Measurements from ENCODE around the gene HCAR2. TPM values are rescaled to one million over a fixed set of nuclear protein-coding genes. Genes with fewer than 3 reads are reported as not detected.

HCAR2 gene
- 0.07 to 0.11 TPM (median 0.09 TPM) in 4 of 5 replicates, not detected in the other for total RNA-seq (2022; extraction: Qiagen RNA extraction)

DNA sequence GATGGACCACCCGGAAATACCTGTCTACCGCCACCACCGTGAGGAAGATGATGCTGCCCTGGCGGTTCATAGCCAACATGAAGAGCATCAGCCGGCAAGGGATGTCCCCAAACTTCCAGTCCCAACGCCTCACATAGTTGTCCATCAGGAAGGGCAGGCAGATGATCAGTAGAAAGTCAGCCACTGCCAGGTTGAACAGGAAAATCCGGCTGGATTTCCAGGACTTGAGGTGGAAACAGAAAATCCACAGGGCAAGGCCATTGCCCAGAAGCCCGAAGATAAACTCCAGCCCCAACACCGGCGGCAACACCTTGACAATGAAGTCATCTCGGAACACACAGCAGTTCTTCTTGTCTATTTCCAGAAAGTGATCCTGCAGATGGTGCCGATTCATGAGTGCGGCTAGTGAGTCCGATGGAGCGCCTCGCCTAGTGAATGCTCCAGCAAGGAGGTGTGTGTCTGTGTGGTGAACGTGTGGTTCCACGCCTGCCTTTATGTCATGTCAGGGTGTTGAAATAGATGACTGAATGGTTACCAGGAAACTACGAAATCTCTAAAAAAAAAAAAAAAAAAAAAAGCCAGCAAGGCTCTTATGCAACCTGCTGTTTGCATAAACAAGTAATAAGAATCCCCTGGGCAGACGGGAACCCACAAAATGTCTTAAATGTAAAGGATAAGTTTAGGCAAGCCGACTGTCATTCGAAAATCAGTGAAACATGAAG, at the start of gene HCAR2:
Gene HCAR2 (minus strand): TSS at position 468 of the 722 bp plus-strand sequence. CDS start 74 bp downstream, at position 394.

DNA sequence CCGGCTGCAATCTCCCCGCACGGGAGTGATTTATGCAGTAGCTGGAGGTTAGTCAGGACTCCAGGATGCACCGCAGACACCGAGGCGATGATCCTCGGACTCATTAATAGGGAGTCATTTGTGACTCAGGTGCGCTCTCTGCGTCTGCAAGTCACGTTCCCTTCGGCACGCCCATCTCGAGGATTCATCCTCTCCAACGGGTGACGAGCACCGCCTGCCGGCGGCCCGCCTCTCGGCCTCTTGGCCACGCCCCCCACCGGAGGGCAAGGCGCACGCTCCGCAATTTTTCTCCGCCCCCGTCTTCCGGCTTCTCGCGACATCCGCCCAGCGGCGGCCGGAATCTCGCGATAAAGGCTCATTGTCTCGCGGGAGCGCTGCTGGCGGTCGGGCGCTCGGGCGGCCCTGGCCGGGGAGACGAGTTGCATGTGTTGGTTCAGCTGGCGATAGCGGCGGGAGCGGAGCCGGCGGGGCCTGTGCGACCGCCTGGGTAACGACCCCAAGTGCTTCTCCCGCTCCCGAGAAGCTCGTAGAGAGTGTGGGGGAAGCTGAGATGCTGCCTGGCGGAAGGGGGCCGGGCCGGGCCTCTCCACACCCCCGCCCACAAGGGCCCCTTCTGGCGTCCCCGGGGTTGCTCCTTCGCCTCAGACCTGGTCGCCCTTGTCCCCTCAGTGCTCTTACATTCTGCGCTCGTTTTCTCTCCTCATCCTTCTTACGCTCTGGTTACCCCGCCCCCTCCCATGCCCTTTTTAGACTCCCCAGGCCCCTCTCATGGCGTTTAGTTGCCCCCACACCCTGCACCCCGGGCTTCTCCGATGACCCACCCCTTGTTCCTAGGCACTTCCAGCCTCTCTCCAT, 49.5 kb upstream of the HCAR2 start, which contains the start of gene DENR:
Gene DENR (plus strand): TSS at position 361 of the 855 bp plus-strand sequence. CDS start 878 bp downstream, outside the sequence.

DNA sequence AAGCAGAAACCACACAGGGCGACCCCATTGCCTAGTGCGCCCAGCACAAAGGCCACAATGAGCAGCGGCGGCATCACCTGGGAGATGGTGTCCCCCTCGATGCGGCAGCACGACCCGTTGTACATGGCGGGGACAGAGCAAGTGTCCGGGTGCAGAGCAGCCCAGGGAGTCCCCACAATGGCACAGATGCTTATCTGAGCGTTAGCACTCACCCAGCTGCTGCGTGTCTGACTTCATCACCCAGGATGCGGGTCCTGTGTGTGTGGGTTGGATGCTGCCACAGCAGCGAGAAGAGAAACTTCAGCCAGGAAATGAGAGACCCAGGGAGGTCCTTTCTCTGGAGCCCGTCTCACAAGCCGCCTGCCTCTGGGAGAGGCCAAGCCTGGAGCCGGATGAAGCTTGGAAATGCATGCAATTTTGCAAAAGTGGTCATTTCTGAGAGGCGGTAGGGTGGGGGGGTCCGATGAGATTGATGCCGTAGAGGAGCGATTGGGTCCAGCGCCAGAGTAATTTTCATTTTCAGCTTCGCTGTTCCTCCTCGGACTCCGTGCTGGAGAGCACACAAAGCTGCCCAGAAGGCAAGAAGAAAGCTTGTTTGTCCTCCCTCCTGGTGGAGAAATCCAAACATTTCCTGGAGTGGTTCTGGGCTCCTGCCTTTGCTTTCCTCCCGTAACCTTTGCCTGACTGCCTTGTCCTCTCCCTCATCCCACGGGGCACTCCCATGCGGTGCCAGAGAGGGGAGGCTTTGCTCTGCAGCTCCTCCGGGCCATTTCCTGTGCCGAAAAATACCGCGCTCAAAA, 27.3 kb upstream of the HCAR2 start, which contains the start of gene HCAR1:
Gene HCAR1 (minus strand): TSS at position 630 of the 800 bp plus-strand sequence. CDS start 505 bp downstream, at position 125.

DNA sequence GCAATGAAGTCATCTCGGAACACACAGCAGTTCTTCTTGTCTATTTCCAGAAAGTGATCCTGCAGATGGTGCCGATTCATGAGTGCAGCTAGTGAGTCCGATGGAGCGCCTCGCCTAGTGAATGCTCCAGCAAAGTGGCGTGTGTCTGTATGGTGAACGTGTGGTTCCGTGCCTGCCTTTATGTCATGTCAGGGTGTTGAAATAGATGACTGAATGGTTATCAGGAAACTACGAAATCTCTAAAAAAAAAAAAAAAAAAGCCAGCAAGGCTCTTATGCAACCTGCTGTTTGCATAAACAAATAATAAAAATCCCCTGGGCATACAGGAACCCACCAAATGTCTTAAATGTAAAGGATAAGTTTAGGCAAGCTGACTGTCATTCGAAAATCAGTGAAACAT, 13.5 kb upstream of the HCAR2 start, which contains the start of gene HCAR3:
Gene HCAR3 (minus strand): TSS at position 154 of the 400 bp plus-strand sequence. CDS start 74 bp downstream, at position 80.

Other genes with a start within 250 kb of the HCAR2 start
- 22.5 to 23.9 TPM (median 22.9 TPM) in 5 replicates for gene ZCCHC8, start 202.4 kb downstream of the HCAR2 start, total RNA-seq (2022; extraction: Qiagen RNA extraction)
- 46.8 to 79.5 TPM (median 58.3 TPM) in 5 replicates for gene RSRC2, start 176.4 kb downstream of the HCAR2 start, total RNA-seq (2022; extraction: Qiagen RNA extraction)
- gene KNTC1, start 176.1 kb downstream of the HCAR2 start, total RNA-seq (2022; extraction: Qiagen RNA extraction): 20.4 to 24.6 TPM (median 22.8 TPM) in 5 replicates
- gene HCAR3, start 13.5 kb upstream of the HCAR2 start, total RNA-seq (2022; extraction: Qiagen RNA extraction): 0.15 TPM in 1 of 5 replicates, not detected in the others
- 0.02 to 0.06 TPM (median 0.05 TPM) in 3 of 5 replicates, not detected in the others for gene HCAR1, start 27.5 kb upstream of the HCAR2 start, total RNA-seq (2022; extraction: Qiagen RNA extraction)
- 50.2 to 58.0 TPM (median 54.6 TPM) in 5 replicates for gene DENR, start 49.5 kb upstream of the HCAR2 start, total RNA-seq (2022; extraction: Qiagen RNA extraction)
- gene CCDC62, start 71.2 kb upstream of the HCAR2 start, total RNA-seq (2022; extraction: Qiagen RNA extraction): 0.06 to 0.07 TPM in 2 of 5 replicates, not detected in the others
- 20.7 to 28.2 TPM (median 26.3 TPM) in 5 replicates for gene HIP1R, start 132.1 kb upstream of the HCAR2 start, total RNA-seq (2022; extraction: Qiagen RNA extraction)
- gene VPS37B, start 192.8 kb upstream of the HCAR2 start, total RNA-seq (2022; extraction: Qiagen RNA extraction): 26.6 to 31.8 TPM (median 29.3 TPM) in 5 replicates